SU-DHL-6 (cell line): ENCODE data around the gene WDR64.
"Not testable (repeated sequence)": the region's sequence is repeated elsewhere in the genome, so short reads cannot be mapped to it uniquely, and the experiment has no call there.

Source experiments
- H2AFZ ChIP-seq: fragments of 200-600 bp; sonication (generic); 2 replicates; pipeline ENCODE4 v1.6.1; 2014; ENCODE audit warnings: low read depth, mild to moderate bottlenecking, moderate library complexity, mixed read lengths, antibody characterized with exemption, low read length; ENCODE audit not compliant: severe bottlenecking
- H3F3A ChIP-seq: fragments of 200-600 bp; shearing (Covaris generic); 2 replicates; pipeline ENCODE4 v1.6.0; 2016; ENCODE audit warnings: antibody characterized with exemption, mild to moderate bottlenecking; ENCODE audit not compliant: insufficient read depth
- H3K27ac ChIP-seq: fragments of 200-600 bp; sonication (generic); 2 replicates; pipeline ENCODE4 v1.5.1; 2016; ENCODE audit warnings: low read depth, mild to moderate bottlenecking, low read length, moderate library complexity, mixed read lengths
- H3K27me3 ChIP-seq: fragments of 200-600 bp; sonication (generic), shearing (Covaris generic); 2 replicates; pipeline ENCODE4 v1.6.0; 2014; ENCODE audit warnings: mild to moderate bottlenecking, low read length
- H3K36me3 ChIP-seq: fragments of 200-600 bp; sonication (generic); 2 replicates; pipeline ENCODE4 v1.6.1; 2014; ENCODE audit warnings: mild to moderate bottlenecking, low read length, mixed read lengths
- H3K4me2 ChIP-seq: fragments of 300-600, 200-600 bp; shearing (Covaris generic), sonication (generic); 2 replicates; pipeline ENCODE4 v1.6.0; 2014; ENCODE audit warnings: low read length, low read depth, mild to moderate bottlenecking; ENCODE audit not compliant: poor library complexity, severe bottlenecking
- H3K4me3 ChIP-seq: fragments of 200-600 bp; sonication (generic); 2 replicates; pipeline ENCODE4 v1.5.1; 2014; ENCODE audit warnings: antibody characterized with exemption, low read length, mild to moderate bottlenecking, mixed read lengths; ENCODE audit not compliant: insufficient read depth, poor library complexity, severe bottlenecking
- H3K79me2 ChIP-seq: fragments of 200-600 bp; sonication (generic); 2 replicates; pipeline ENCODE4 v1.6.1; 2014; ENCODE audit warnings: mild to moderate bottlenecking, low read length, moderate library complexity; ENCODE audit not compliant: insufficient read depth
- H3K9ac ChIP-seq: fragments of 200-600 bp; sonication (generic); 2 replicates; pipeline ENCODE4 v1.7.0; 2014; ENCODE audit warnings: mild to moderate bottlenecking, low read length
- H3K9me2 ChIP-seq: fragments of 200-600 bp; sonication (generic); replicated peaks from 2 replicates; pipeline ENCODE4 v1.6.1; 2014; ENCODE audit warnings: low read length; ENCODE audit not compliant: insufficient read depth
- H3K9me3 ChIP-seq: fragments of 200-600 bp; sonication (generic); 2 replicates; pipeline ENCODE4 v1.6.1; 2014; ENCODE audit warnings: low read length, mixed read lengths; ENCODE audit not compliant: insufficient read depth
- H4K20me1 ChIP-seq: fragments of 200-600 bp; sonication (generic); 2 replicates; pipeline ENCODE4 v1.6.1; 2014; ENCODE audit warnings: low read depth, mild to moderate bottlenecking, antibody characterized with exemption, low read length, moderate library complexity, mixed read lengths
- CTCF ChIP-seq: fragments of 200-600 bp; sonication (generic); IDR thresholded peaks from one replicate; pipeline ENCODE4 v1.5.1; 2017; ENCODE audit warnings: antibody characterized with exemption, mild to moderate bottlenecking, low read length, moderate library complexity; ENCODE audit not compliant: insufficient read depth, poor library complexity, severe bottlenecking
- EZH2phosphoT487 ChIP-seq: fragments of 200-600 bp; sonication (generic), shearing (Covaris generic); conservative IDR thresholded peaks from 2 replicates; pipeline ENCODE4 v1.6.1; 2018; ENCODE audit warnings: mild to moderate bottlenecking, antibody characterized with exemption, low read length, moderate library complexity, mixed read lengths

The WDR64 gene

GRCh38 chr1:241825581-241825980, 173.5 kb downstream of the WDR64 start:
- H3K27me3 ChIP-seq = no peaks in the 10 kb centered on the region
- no peak overlapping the region for H2AFZ ChIP-seq
- H3K27ac ChIP-seq = no peak overlapping the region
- H3K4me3 ChIP-seq = no peak overlapping the region
- H3K36me3 ChIP-seq = no peaks in the 10 kb centered on the region
- no peak for TF ChIP-seq EZH2phosphoT487
- no peak for TF ChIP-seq CTCF
- no peaks in the 10 kb centered on the region for H3K79me2 ChIP-seq
- H3K4me2 ChIP-seq = no peak overlapping the region
- no peak overlapping the region for H3K9ac ChIP-seq
- no peaks in the 10 kb centered on the region for H3K9me2 ChIP-seq
- no peaks in the 10 kb centered on the region for H3F3A ChIP-seq
- no peaks in the 10 kb centered on the region for H3K9me3 ChIP-seq
- H4K20me1 ChIP-seq = no peaks in the 10 kb centered on the region

- not testable (repeated sequence) for H3K27ac ChIP-seq, H2AFZ ChIP-seq, H3F3A ChIP-seq, H3K9ac ChIP-seq, H3K36me3 ChIP-seq, H4K20me1 ChIP-seq, H3K27me3 ChIP-seq, H3K4me3 ChIP-seq, H3K79me2 ChIP-seq, H3K9me3 ChIP-seq, H3K9me2 ChIP-seq, H3K4me2 ChIP-seq
Observed at GRCh38 chr1:241826613-241827012, 174.5 kb downstream of the WDR64 start.

GRCh38 chr1:241827264-241827663, 175.2 kb downstream of the WDR64 start:
- H3K79me2 ChIP-seq = no peaks in the 10 kb centered on the region
- H3K9me2 ChIP-seq = no peaks in the 10 kb centered on the region
- no peak overlapping the region for H3K4me3 ChIP-seq
- no peak overlapping the region for H3K4me2 ChIP-seq
- no peaks in the 10 kb centered on the region for H3F3A ChIP-seq
- no peak overlapping the region for H3K9ac ChIP-seq
- no peaks in the 10 kb centered on the region for H3K9me3 ChIP-seq
- no peaks in the 10 kb centered on the region for H3K27me3 ChIP-seq
- no peak overlapping the region for H2AFZ ChIP-seq
- no peak for TF ChIP-seq EZH2phosphoT487
- TF ChIP-seq CTCF = no peak
- H3K36me3 ChIP-seq = no peaks in the 10 kb centered on the region
- no peak overlapping the region for H3K27ac ChIP-seq
- H4K20me1 ChIP-seq = no peaks in the 10 kb centered on the region

GRCh38 chr1:241828463-241829021, 176.5 kb downstream of the WDR64 start:
- Histone ChIP-seq H3K36me3 (no peaks in the 10 kb centered on the region), H3K4me2 (no peak overlapping the region), H3K27me3 (no peaks in the 10 kb centered on the region), H2AFZ (no peak overlapping the region), H3K79me2 (no peaks in the 10 kb centered on the region), H3K27ac (no peak overlapping the region), H3K4me3 (no peak overlapping the region), H4K20me1 (no peaks in the 10 kb centered on the region), H3K9me3 (no peaks in the 10 kb centered on the region), H3F3A (no peaks in the 10 kb centered on the region), H3K9me2 (no peaks in the 10 kb centered on the region), H3K9ac (no peak overlapping the region)
- TF ChIP-seq EZH2phosphoT487 (no peak), CTCF (no peak)
